ENCODE data around the gene VSIG8.

VSIG8 gene

DNA sequence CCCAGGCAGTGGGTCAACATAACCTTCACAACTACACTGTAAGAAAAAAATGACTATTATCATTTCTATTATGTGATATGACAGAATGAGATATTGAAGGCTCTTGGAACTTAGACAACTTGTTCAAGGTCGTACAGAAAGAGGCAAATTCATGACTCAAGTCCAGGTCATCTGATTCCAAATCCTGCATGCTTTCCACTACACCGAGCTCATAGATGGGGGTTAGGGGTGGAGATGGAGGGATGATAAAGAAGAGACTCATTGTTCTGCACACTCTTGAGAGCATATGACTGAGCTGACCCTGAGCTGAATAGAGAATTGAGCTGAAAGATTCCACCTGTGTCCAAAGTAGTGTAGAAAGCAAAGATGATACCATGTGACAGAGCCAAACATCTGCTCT is 57.5 kb downstream of the VSIG8 start:
- no peak for TF ChIP-seq ZFP30 (CRISPR knock-in tag; IDR thresholded peaks at IDR 0.05)
- no peak for TF ChIP-seq TOX (CRISPR knock-in tag; IDR thresholded peaks at IDR 0.05; ENCODE audit: borderline replicate concordance)
- TF ChIP-seq ZC3H10 (CRISPR knock-in tag; IDR thresholded peaks at IDR 0.05), result no peak
- TF ChIP-seq, protein P1, sequence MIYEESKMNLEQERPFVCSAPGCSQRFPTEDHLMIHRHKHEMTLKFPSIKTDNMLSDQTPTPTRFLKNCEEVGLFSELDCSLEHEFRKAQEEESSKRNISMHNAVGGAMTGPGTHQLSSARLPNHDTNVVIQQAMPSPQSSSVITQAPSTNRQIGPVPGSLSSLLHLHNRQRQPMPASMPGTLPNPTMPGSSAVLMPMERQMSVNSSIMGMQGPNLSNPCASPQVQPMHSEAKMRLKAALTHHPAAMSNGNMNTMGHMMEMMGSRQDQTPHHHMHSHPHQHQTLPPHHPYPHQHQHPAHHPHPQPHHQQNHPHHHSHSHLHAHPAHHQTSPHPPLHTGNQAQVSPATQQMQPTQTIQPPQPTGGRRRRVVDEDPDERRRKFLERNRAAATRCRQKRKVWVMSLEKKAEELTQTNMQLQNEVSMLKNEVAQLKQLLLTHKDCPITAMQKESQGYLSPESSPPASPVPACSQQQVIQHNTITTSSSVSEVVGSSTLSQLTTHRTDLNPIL (CRISPR knock-in tag; IDR thresholded peaks at IDR 0.05; ENCODE audit: low read depth), result no peak
- TF ChIP-seq SNAI2 (CRISPR knock-in tag; IDR thresholded peaks at IDR 0.05), result no peak
- no peak for TF ChIP-seq ISL1 (CRISPR knock-in tag; IDR thresholded peaks at IDR 0.05)
- no peak for TF ChIP-seq CSDC2 (CRISPR knock-in tag; IDR thresholded peaks at IDR 0.05)
- TF ChIP-seq TCF4 (CRISPR knock-in tag; IDR thresholded peaks at IDR 0.05; ENCODE audit: borderline replicate concordance), result no peak
- TF ChIP-seq ZNF8 (CRISPR knock-in tag; IDR thresholded peaks at IDR 0.05), result no peak
- no peak for TF ChIP-seq ZNF565 (CRISPR knock-in tag; conservative IDR thresholded peaks at IDR 0.05; ENCODE audit: low read depth)
- no peak; the same call in 2 of the 3 replicates for ATAC-seq

All from SK-N-SH treated with all-trans-retinoic acid at 6 μM for 48 hours (cell line).